ENCODE measurements around the gene TNFRSF25. TPM values are rescaled to one million over a fixed set of nuclear protein-coding genes. Genes with fewer than 3 reads are reported as not detected.

Gene TNFRSF25
- total RNA-seq, 1 experiment from 2014 or later = 5.4 TPM

DNA sequence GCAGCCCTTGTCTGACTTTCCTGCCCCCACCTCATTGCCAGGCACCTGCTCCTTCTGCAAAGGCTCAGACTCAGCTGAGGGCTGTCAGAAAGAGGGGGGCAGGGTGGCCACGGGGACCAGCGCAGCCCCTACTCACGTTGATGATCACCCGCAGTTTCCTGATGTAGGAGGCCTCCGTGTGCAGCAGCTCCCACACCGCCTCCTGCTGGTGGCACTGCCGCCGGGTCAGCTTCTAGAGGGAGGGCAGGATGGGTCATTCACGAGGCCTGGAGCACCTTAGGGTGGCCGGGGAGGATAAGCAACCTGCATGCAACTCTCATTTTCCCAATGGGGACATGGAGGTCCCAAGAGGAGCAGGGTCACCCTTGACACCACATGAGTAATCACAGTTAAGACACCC, 6.4 kb upstream of the TNFRSF25 start:
- Histone ChIP-seq H3K27me3 (ENCODE audit: control insufficient read depth, insufficient read depth, low read length) (peaks cover 6% of the 10 kb centered on the region; the same call in 1 of the 2 replicates), H3K36me3 (replicated peaks; ENCODE audit: control insufficient read depth, insufficient read depth, low read length) (peaks cover 13% of the 10 kb centered on the region), H3K4me3 (ENCODE audit: insufficient read depth, low read depth, low read length) (no peak overlapping the region)
- DNase-seq = peak; percentile 81

DNA sequence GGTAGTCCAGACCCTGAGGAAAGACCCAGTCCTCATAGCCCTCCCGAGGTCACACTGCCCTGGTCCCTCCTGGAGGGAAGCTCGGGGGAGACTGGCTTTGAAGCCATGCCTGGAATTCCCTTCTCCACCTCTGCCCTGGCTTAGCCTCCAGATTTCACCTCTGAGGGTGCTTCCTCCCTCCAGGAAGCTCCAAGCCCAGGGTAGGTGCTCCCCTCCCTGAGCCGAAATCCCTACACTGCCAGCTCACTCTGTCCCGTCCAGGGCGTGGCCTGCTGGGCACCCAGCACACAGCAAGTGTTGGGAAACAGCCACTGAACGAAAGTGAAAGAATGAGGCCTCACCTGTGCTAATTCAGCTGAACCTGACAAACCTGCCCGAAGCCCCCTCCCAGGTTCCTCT, 6.0 kb upstream of the TNFRSF25 start:
- peaks cover 6% of the 10 kb centered on the region; the same call in 1 of the 2 replicates for H3K27me3 ChIP-seq (ENCODE audit: control insufficient read depth, insufficient read depth, low read length)
- DNase-seq = no peak
- peaks cover 13% of the 10 kb centered on the region for H3K36me3 ChIP-seq (replicated peaks; ENCODE audit: control insufficient read depth, insufficient read depth, low read length)
- H3K4me3 ChIP-seq (ENCODE audit: insufficient read depth, low read depth, low read length) = no peak overlapping the region

DNA sequence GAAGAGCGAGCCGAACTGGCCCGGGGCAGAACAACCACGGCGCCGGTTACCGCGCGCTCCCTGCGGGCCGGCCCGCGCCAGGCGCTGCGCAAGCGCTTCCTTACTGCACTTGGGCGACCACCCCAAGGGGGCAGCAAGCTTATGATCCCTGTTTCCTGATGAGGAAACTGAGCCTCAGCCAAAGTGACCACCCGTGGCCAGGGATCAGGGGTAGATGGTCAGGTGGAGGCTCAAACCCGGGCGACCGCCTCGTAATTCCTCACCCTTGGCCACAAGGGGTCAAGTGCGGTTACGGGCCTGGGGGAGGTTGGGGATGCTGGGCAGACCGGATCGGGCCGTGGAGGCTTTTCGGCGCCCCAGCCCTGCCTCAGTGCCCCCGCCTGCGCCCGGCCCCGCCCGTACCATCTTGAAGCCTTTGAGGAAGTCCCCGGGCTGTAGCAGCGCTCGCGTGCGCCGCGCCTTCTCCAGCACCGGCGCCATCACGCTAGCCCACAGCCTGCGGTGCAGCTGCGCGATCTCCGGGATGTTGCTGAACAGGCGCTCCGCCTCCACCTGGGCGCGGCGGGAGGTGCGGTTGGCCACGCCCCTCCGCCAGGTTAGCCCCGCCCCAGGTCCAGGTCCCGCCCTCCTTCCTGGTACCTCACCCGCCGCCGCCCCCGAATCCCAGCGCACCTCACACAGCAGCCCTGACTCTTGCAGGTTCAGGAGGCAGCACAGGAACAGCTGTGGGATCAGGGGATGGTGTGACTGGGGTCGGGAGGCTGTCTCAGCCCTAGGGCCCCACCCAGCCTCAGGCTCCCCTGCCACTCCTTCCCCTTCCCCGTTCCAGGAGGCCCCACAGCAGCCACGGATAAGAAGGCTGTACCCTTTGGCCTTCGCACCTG, 5.4 kb upstream of the TNFRSF25 start:
- H3K27me3 ChIP-seq (ENCODE audit: control insufficient read depth, insufficient read depth, low read length) = peaks cover 6% of the 10 kb centered on the region; the same call in 1 of the 2 replicates
- peaks cover 13% of the 10 kb centered on the region for H3K36me3 ChIP-seq (replicated peaks; ENCODE audit: control insufficient read depth, insufficient read depth, low read length)
- H3K4me3 ChIP-seq (ENCODE audit: insufficient read depth, low read depth, low read length) = peak overlapping the region; percentile 57
- DNase-seq = peak; percentile 95

DNA sequence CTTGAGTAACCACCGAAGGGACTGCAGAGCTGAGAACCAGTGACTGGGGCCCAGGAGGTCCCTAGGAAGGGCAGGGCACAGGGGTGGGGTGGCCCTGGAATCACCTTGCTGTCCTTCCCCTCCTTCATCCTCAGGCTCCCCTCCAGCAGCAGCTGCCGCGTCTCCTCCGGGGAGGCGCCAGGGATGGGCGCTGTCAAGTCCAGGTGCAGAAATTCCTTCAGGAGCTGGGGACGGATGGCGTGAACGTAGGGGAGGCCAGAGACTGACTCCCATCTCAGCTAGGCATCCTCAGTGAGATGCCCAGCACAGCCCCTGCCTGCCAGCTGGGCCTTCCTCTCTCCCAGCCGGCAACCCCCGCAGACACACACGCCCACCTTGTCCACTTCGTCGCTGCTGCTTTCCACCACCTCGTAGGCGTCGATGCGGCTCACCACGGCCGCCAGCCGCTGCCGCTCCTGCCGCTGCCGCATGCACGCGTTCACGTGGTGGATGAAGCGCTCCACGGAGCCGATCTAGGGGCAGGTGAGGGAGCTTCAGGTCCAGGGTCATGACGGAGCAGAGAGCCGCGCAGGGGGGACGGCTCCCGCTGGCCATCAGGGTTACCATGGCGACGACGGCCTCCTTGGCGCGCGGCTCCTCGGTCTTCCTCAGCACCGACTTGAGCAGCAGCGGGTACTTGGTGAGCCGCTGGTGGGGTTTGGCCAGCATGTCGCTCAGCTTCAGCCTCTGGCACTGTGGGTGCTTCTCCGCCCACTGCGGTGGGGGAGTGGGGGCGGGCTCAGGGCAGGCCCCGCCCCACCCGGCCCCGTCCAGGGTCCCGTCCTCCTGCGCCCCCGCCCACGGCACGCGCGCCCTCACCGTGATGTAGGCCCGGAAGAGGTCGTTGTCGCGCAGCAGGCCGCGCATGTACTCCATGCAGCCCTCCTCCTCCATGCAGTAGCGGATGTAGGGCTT, 4.4 kb upstream of the TNFRSF25 start:
- Histone ChIP-seq H3K4me3 (ENCODE audit: insufficient read depth, low read depth, low read length) (peak overlapping the region; percentile 57), H3K27me3 (ENCODE audit: control insufficient read depth, insufficient read depth, low read length) (peaks cover 13% of the 10 kb centered on the region; the same call in 1 of the 2 replicates), H3K36me3 (replicated peaks; ENCODE audit: control insufficient read depth, insufficient read depth, low read length) (peaks cover 13% of the 10 kb centered on the region)
- DNase-seq = peak; percentile 84

DNA sequence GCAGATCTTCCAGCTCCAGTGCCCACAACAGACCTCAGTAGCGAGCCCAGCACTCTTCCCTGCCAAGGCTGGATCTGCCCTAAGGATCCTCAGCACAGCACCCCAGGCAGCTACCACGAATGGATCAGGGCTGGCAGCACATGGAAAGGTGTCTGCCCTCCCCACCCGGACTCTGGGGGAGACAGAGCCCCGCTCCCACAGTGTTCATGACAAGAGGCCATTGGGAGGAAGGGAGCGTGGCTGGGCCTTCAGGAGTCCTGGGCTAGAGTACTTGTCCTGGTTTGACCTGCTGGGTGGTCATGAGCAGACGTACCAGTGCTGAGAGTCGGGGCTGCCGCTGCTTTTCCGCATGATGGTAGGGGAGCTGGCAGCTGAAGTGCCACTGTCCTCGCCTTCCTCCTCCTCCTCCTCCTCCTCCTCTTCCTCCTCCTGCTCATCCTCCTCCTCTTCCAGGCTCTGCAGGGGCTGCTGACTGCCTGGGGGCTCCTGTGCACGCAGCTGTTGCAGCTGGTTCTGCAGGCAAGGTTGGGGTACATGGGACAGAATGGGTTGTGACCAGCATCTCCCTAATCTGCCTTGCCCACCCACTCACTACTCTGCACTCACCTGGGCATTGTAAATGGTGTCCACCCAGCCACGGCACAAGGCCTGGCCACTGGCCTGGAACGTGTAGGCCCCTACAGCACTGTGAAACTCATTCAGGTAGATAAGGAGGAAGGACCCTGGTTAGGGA, 2.9 kb upstream of the TNFRSF25 start:
- Histone ChIP-seq H3K36me3 (replicated peaks; ENCODE audit: control insufficient read depth, insufficient read depth, low read length) (peaks cover 13% of the 10 kb centered on the region), H3K27me3 (ENCODE audit: control insufficient read depth, insufficient read depth, low read length) (peaks cover 13% of the 10 kb centered on the region; the same call in 1 of the 2 replicates), H3K4me3 (ENCODE audit: insufficient read depth, low read depth, low read length) (no peak overlapping the region)
- DNase-seq = no peak

DNA sequence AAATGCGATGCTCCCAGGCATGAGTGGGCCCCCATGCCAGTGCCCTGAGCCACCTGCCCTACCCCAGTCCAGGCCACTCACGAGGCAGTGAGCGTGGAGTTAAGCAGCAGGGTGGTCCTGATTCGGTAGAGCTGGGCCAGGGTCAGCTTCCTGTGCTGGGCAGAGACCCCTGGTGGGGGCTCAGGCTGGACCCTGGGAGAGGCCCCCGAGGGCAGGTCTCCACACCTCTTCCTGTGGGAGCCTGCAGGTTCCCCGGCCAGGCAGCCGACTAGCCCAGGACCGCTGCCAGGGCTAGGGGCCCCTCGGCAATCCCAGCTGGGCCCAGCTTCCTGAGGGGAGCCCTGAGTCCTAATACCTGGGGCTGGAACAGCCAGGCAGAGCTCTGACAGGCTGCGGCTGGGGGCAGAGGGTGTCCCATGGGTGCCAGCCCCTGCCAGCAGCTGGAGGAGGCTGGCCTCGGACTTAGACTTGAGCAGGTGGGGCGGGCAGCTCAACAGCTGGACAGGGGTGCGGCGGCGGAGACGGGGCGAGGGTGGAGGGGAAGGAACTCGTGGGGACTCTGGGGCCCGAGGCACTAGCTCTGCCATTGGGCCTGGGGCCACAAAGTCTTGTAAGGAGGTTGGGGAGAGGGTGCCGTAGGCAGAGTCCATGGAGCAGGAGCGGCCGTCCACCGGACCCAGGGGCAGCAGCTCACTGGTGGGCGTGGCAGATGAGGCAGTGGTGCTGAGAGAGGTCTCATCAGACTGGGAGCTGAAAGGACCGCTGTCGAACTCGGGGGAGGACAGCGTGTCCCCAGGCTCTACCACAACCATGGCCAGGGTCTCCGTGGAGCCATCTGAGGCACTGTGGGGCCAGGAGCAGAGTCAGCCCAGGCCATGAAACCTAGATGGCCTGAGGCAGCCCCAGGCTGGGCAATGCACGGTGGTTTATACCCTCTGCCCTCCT, 2.0 kb upstream of the TNFRSF25 start:
- Histone ChIP-seq H3K27me3 (ENCODE audit: control insufficient read depth, insufficient read depth, low read length) (peaks cover 13% of the 10 kb centered on the region; the same call in 1 of the 2 replicates), H3K4me3 (ENCODE audit: insufficient read depth, low read depth, low read length) (no peak overlapping the region), H3K36me3 (replicated peaks; ENCODE audit: control insufficient read depth, insufficient read depth, low read length) (peaks cover 12% of the 10 kb centered on the region)
- no peak for DNase-seq

DNA sequence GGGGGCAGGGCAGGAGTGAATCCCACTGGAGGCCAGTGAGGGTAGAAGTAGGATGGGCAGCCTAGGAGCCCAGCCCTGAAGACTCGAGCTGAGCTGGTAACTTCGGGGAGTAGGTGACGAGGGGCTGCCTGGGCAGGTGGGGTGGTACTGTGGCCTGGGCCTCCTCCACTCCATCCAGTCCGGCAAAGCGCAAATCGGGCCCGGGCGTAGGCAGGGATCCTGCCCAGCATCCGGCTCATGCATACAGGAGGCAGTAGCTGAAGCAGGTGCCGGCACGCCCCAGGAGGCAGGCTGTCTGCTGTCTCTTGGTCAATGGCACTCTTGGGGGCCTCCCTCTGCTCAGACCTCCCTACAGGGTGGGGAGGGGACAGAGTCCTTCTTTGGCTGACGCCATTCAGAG, 1.3 kb upstream of the TNFRSF25 start:
- DNase-seq = no peak
- H3K27me3 ChIP-seq (ENCODE audit: control insufficient read depth, insufficient read depth, low read length) = peaks cover 13% of the 10 kb centered on the region; the same call in 1 of the 2 replicates
- H3K36me3 ChIP-seq (replicated peaks; ENCODE audit: control insufficient read depth, insufficient read depth, low read length) = peaks cover 12% of the 10 kb centered on the region
- no peak overlapping the region for H3K4me3 ChIP-seq (ENCODE audit: insufficient read depth, low read depth, low read length)

DNA sequence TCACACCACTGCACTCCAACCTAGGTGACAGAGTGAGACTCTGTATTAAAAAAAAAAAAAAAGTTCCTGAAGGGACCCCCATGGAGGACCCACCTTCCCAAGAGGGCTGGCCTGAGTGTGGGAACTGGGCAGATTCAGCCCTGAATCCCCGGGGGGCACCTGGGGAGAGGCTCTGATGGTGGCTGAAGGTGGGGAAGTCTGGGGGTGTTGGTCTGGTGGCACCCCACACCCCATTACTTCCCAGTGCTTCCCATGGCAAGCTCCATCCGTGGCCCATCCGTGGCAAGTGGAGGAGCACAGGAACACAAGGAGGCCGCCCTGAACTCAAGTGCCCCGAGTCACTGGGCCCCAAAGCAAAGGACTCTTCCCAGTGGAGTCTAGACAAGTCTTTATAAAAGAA, 778 bp upstream of the TNFRSF25 start:
- Histone ChIP-seq H3K36me3 (replicated peaks; ENCODE audit: control insufficient read depth, insufficient read depth, low read length) (peaks cover 11% of the 10 kb centered on the region), H3K27me3 (ENCODE audit: control insufficient read depth, insufficient read depth, low read length) (peaks cover 13% of the 10 kb centered on the region; the same call in 1 of the 2 replicates), H3K4me3 (ENCODE audit: insufficient read depth, low read depth, low read length) (no peak overlapping the region)
- DNase-seq = no peak

DNA sequence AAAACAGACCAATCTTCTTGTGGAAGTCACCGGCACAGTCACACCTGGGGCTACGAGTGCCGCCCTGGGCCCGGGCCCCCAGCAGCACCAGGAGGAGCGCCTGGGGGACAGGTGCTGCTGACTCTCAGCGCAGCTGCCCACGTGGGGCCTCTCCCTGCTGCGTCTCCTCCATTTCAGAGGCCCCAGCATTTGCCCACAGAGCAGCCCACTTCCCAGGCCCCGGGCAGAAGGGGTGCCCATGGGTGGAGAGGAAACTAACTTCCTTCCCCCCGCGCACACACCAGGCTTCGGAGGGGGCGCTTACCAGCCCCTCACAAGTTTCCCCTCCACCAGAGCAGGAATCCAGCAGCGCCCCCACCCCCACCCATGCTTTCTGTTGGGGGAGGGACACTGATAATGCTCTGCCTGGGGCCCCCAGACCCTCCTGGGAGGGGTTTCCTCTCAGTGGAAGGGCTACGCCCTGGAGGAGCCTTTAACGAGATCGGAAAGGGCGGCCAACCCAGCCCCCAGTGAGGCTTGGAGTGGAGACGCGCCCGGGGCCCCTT, 440 bp downstream of the TNFRSF25 start:
- Histone ChIP-seq H3K4me3 (ENCODE audit: insufficient read depth, low read depth, low read length) (peak overlapping the region; percentile 37), H3K36me3 (replicated peaks; ENCODE audit: control insufficient read depth, insufficient read depth, low read length) (peaks cover 11% of the 10 kb centered on the region), H3K27me3 (ENCODE audit: control insufficient read depth, insufficient read depth, low read length) (peaks cover 7% of the 10 kb centered on the region; the same call in 1 of the 2 replicates)
- peak; percentile 81 for DNase-seq

DNA sequence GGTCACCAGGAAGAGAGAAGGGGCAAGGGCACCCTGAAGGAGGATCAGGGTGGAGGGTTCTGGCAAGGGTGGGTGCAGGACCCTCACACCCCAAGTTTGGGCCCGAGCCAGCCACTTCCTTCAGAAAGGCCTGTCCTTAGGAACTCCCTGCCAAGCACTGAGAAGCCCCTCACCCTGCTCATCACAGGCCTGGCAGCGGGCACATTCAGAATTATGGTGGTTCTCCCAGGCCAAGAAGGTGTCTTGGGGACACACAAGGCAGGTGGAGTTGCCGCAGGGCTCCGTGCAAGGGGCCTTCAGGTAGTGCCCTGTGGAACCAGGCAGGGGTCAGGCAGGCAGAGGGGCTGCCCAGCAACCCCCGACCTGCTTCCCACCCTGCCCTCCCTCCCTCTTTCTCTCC, 1.1 kb downstream of the TNFRSF25 start:
- Histone ChIP-seq H3K27me3 (ENCODE audit: control insufficient read depth, insufficient read depth, low read length) (peaks cover 7% of the 10 kb centered on the region; the same call in 1 of the 2 replicates), H3K36me3 (replicated peaks; ENCODE audit: control insufficient read depth, insufficient read depth, low read length) (peaks cover 11% of the 10 kb centered on the region), H3K4me3 (ENCODE audit: insufficient read depth, low read depth, low read length) (no peak overlapping the region)
- no peak for DNase-seq

DNA sequence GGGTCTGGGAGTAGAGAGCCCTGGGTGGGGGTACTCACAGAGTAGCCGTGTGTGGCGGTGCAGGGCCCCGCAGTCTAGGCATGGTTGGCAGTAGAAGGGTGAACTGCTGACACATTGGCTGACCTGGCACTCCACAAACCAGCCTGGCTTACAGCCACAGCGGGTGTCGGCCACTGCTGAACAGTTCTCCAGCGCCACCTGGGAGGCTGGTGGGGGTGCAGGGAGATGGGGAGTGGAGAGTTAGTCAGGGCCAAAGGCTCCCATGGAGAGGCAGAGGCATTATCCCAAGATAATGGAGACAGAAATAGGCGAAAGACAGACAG, 1.5 kb downstream of the TNFRSF25 start:
- Histone ChIP-seq H3K36me3 (replicated peaks; ENCODE audit: control insufficient read depth, insufficient read depth, low read length) (peaks cover 10% of the 10 kb centered on the region), H3K27me3 (ENCODE audit: control insufficient read depth, insufficient read depth, low read length) (peaks cover 7% of the 10 kb centered on the region; the same call in 1 of the 2 replicates), H3K4me3 (ENCODE audit: insufficient read depth, low read depth, low read length) (no peak overlapping the region)
- DNase-seq = peak; percentile 75

DNA sequence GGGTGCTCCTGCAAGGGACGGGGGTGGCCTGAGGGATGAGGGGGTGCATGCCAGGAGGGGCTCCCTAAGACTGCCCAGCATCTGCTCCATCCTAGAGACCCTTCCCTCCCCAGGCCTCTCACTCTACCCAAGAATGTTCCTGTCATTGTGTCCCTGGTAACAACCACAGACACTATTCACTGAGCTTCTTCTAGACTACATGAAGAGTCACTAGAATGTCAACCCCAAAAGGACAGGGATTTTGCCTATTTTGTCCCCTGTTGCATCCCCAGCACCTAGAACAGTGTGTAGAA, 2.9 kb downstream of the TNFRSF25 start:
- Histone ChIP-seq H3K27me3 (ENCODE audit: control insufficient read depth, insufficient read depth, low read length) (peaks cover 7% of the 10 kb centered on the region; the same call in 1 of the 2 replicates), H3K36me3 (replicated peaks; ENCODE audit: control insufficient read depth, insufficient read depth, low read length) (no peaks in the 10 kb centered on the region; the same call in 1 of the 2 replicates), H3K4me3 (ENCODE audit: insufficient read depth, low read depth, low read length) (no peak overlapping the region)
- no peak for DNase-seq

All from H7 (cell line).